ENCODE results near the gene ABHD4.

GRCh38 chr14:22657861-22658260 lies 59.8 kb downstream of the ABHD4 start:
- no peak for TF ChIP-seq POLR2A (IDR thresholded peaks at IDR 0.05)
- TF ChIP-seq, protein P1, sequence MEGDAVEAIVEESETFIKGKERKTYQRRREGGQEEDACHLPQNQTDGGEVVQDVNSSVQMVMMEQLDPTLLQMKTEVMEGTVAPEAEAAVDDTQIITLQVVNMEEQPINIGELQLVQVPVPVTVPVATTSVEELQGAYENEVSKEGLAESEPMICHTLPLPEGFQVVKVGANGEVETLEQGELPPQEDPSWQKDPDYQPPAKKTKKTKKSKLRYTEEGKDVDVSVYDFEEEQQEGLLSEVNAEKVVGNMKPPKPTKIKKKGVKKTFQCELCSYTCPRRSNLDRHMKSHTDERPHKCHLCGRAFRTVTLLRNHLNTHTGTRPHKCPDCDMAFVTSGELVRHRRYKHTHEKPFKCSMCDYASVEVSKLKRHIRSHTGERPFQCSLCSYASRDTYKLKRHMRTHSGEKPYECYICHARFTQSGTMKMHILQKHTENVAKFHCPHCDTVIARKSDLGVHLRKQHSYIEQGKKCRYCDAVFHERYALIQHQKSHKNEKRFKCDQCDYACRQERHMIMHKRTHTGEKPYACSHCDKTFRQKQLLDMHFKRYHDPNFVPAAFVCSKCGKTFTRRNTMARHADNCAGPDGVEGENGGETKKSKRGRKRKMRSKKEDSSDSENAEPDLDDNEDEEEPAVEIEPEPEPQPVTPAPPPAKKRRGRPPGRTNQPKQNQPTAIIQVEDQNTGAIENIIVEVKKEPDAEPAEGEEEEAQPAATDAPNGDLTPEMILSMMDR (IDR thresholded peaks at IDR 0.05) = no peak
- no peak for TF ChIP-seq EP300 (IDR thresholded peaks at IDR 0.05; ENCODE audit: low read depth)
- no peak for TF ChIP-seq POLR2AphosphoS5 (IDR thresholded peaks at IDR 0.05)

Measured in transverse colon (tissue), 4 donors.